ENCODE data around the gene EXOC4.

Gene EXOC4

GRCh38 chr7:133563251-133563650 is 310.4 kb downstream of the EXOC4 start:
- no peak overlapping the region for H3K4me3 ChIP-seq (ENCODE audit: low read depth, low read length)

- no peak overlapping the region for H3K4me3 ChIP-seq (ENCODE audit: low read depth, low read length)
Measured at GRCh38 chr7:133564484-133564883, 311.6 kb downstream of the EXOC4 start.

- no peak overlapping the region for H3K4me3 ChIP-seq (ENCODE audit: low read depth, low read length)
Measured at GRCh38 chr7:133568544-133568943, 315.7 kb downstream of the EXOC4 start.

DNA sequence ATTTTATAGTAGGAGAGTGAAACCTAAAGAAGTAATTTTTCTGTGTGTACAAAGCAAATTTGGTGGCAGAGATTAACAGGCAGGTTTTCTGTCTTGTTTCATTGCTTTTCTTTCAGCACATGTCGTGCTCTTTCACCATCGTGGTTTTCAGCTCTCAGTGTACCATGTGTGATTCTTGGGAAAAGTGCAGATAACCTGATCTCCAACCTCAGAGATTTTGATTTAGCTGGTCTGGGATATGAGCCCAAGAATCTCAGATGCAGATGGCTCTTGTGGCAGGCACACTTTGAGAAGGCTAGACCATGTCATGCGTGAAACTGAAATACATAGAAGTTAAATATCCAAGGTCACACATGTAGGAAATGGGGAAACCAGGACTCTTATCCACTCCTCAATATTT is 317.4 kb downstream of the EXOC4 start:
- H3K4me3 ChIP-seq (ENCODE audit: low read depth, low read length) = no peak overlapping the region

- no peak overlapping the region for H3K4me3 ChIP-seq (ENCODE audit: low read depth, low read length)
Measured at GRCh38 chr7:133571076-133571475, 318.2 kb downstream of the EXOC4 start.

DNA sequence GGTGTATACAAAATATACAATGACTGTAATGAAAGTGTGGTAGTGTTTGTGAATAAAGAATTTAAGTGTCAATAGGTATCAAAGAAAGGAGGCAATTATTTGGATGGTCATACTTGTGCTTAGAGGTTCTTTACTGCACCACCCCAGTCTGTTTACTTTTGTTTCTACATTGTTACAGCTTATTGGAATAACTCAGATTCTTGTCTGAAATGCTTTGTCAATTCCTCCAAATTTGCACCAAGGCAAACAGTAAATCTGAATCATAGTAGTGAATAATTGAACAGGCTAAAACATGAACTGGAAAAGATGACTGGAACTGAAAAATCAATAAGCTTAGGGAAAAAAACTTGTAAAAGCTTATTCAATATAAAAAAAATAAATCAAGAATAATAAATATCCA is 319.2 kb downstream of the EXOC4 start:
- H3K4me3 ChIP-seq (ENCODE audit: low read depth, low read length) = no peak overlapping the region

DNA sequence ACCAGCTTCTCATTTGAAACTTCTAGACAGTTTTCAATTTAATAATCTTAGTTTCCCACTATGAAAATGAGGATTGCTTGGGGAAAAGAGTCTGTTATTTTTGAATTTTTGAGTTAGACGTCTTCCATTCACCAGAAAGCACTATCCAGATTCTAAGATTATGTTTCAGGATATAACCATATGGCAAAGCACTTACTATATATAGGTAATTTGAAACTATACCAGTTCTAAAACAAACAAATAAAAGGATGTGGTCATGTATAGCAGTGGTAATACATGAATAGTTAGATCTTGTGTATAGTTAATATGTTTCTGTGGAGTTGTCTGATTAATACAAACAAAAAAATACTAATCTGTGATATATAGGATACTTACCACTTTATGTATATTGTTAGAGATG is 320.0 kb downstream of the EXOC4 start:
- no peak overlapping the region for H3K4me3 ChIP-seq (ENCODE audit: low read depth, low read length)

DNA sequence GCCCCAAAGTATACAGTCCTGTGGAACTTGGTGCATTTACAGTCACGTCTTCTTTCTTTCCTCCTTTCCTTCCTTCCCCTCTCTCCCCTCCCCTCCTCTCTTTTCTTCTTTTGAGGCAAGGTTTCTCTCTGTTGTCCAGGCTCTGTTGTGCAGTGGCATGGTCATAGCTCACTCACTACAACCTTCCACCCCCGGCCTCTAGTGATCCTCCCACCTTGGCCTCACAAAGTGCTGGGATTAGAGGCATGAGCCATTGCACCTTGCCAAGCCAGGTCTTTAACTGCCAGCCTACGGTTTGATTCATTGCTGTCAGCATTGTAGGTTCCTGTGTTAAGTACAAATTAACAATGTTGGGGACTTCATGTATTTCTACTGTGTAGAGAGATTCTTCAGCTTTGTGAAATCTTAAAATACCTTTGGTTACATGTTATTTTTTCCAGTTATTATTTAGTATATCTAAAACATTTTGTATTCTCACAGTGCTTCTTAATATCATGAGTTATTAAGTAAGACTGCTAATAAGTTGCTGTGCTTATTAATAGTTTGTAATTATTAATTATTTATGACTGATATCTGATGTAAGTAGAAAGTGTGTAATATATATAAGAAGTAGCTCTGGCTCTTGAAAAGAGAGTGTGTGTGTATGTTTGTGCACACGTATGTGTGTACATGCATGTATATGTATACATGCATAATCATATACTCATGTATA is 320.8 kb downstream of the EXOC4 start:
- no peak overlapping the region for H3K4me3 ChIP-seq (ENCODE audit: low read depth, low read length)

- H3K4me3 ChIP-seq (ENCODE audit: low read depth, low read length) = no peak overlapping the region
Measured at GRCh38 chr7:133575726-133576440, 323.0 kb downstream of the EXOC4 start.

- H3K4me3 ChIP-seq (ENCODE audit: low read depth, low read length) = no peak overlapping the region
Measured at GRCh38 chr7:133576612-133577168, 323.8 kb downstream of the EXOC4 start.

- H3K4me3 ChIP-seq (ENCODE audit: low read depth, low read length) = no peak overlapping the region
Measured at GRCh38 chr7:133582766-133583523, 330.1 kb downstream of the EXOC4 start.

DNA sequence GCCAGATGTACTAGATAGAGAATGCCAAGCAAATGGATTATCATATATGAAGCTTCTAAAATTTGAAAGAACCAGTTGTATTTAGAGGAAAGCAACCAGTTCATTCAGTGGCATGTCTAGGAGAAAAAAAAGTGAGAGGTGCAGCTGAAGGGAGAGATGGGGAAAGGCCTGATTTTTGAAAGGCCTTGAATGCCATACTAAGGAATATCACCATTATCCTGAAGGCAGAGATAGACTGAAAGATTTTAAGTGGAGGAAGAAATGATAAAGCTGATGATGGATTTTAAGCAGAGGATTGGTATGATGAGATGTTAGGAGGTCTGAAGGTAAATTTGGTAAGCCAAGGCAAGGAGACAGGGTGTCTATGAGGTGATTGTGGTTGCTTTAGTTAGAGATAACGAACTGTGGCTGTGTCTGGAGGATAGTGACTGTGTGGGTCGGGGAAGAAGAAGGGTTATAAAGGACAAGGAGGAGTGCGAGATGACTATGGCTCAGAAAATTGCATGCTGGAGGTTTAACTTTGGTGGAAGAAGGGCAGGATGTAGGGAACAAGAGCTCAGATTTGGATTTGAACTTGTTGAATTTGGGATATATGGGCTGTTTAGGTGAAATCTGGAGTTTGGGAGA is 330.8 kb downstream of the EXOC4 start:
- no peak overlapping the region for H3K4me3 ChIP-seq (ENCODE audit: low read depth, low read length)

- no peak overlapping the region for H3K4me3 ChIP-seq (ENCODE audit: low read depth, low read length)
Measured at GRCh38 chr7:133584956-133585668, 332.2 kb downstream of the EXOC4 start.

- H3K4me3 ChIP-seq (ENCODE audit: low read depth, low read length) = no peak overlapping the region
Measured at GRCh38 chr7:133586253-133586652, 333.4 kb downstream of the EXOC4 start.

- no peak overlapping the region for H3K4me3 ChIP-seq (ENCODE audit: low read depth, low read length)
Measured at GRCh38 chr7:133587903-133588302, 335.0 kb downstream of the EXOC4 start.

GRCh38 chr7:133590795-133591194 is 337.9 kb downstream of the EXOC4 start:
- H3K4me3 ChIP-seq (ENCODE audit: low read depth, low read length) = no peak overlapping the region

GRCh38 chr7:133591704-133592340 is 338.9 kb downstream of the EXOC4 start:
- no peak overlapping the region for H3K4me3 ChIP-seq (ENCODE audit: low read depth, low read length)

- H3K4me3 ChIP-seq (ENCODE audit: low read depth, low read length) = no peak overlapping the region
Measured at GRCh38 chr7:133593561-133593960, 340.7 kb downstream of the EXOC4 start.

GRCh38 chr7:133601617-133602016 is 348.7 kb downstream of the EXOC4 start:
- H3K4me3 ChIP-seq (ENCODE audit: low read depth, low read length) = no peak overlapping the region

- no peak overlapping the region for H3K4me3 ChIP-seq (ENCODE audit: low read depth, low read length)
Measured at GRCh38 chr7:133602291-133602690, 349.4 kb downstream of the EXOC4 start.

Measured in iPS-11a (cell line).